HepG2 (cell line): Measurements from ENCODE around the gene RPGRIP1. TPM values are rescaled to one million over a fixed set of nuclear protein-coding genes. Genes with fewer than 3 reads are reported as not detected.

Experiments used
- ADNP ChIP-seq: sonication (generic); formaldehyde crosslinking; IDR thresholded peaks from 2 replicates; pipeline ENCODE4 v1.4.0; 2020; ENCODE audit warnings: missing genetic modification reagents
- ATF1 ChIP-seq: IDR thresholded peaks from 2 replicates; pipeline ENCODE4 v1.6.1; 2016; ENCODE audit warnings: mild to moderate bottlenecking, control low read depth
- ATF4 ChIP-seq, 2 experiments: fragments of 450-650 bp in 1 of 2; sonication (generic) in 1 of 2; formaldehyde crosslinking; IDR thresholded peaks; 2 replicates each; pipeline versions ENCODE4 v1.5.0 to v1.8.0; 2020 to 2022; ENCODE audit warnings: mild to moderate bottlenecking in 1 of 2, missing genetic modification reagents in 1 of 2
- ATM ChIP-seq: fragments of 450-650 bp; IDR thresholded peaks from 2 replicates; pipeline ENCODE4 v1.7.1; 2017; ENCODE audit warnings: mild to moderate bottlenecking, borderline replicate concordance
- BCL3 ChIP-seq: sonication (generic); formaldehyde crosslinking; IDR thresholded peaks from 2 replicates; pipeline ENCODE4 v1.5.1; 2020; ENCODE audit warnings: mild to moderate bottlenecking, missing genetic modification reagents, moderate library complexity
- EEA1 ChIP-seq: sonication (generic); formaldehyde crosslinking; IDR thresholded peaks from 2 replicates; pipeline ENCODE4 v1.5.1; 2020; ENCODE audit warnings: mild to moderate bottlenecking, missing genetic modification reagents, borderline replicate concordance
- HOXD1 ChIP-seq: sonication (generic); formaldehyde crosslinking; IDR thresholded peaks from 2 replicates; pipeline ENCODE4 v1.5.0; 2020; ENCODE audit warnings: missing genetic modification reagents
- RBM22 ChIP-seq: fragments of 200-400 bp; formaldehyde crosslinking; optimal IDR thresholded peaks from 2 replicates; pipeline ENCODE3; 2017; ENCODE audit warnings: mild to moderate bottlenecking, low read length, moderate library complexity
- SAFB2 ChIP-seq: sonication (generic); formaldehyde crosslinking; IDR thresholded peaks from 2 replicates; pipeline ENCODE4 v1.5.1; 2020; ENCODE audit warnings: missing genetic modification reagents, low read depth, mild to moderate bottlenecking, borderline replicate concordance
- TBX2 ChIP-seq: sonication (generic); formaldehyde crosslinking; IDR thresholded peaks from 2 replicates; pipeline ENCODE4 v1.5.0; 2020; ENCODE audit warnings: missing genetic modification reagents, mild to moderate bottlenecking, borderline replicate concordance
- ZBTB38 ChIP-seq: sonication (generic); formaldehyde crosslinking; IDR thresholded peaks from 2 replicates; pipeline ENCODE4 v1.5.1; 2020; ENCODE audit warnings: mild to moderate bottlenecking, missing genetic modification reagents
- ZBTB7B ChIP-seq: sonication (generic); formaldehyde crosslinking; IDR thresholded peaks from 2 replicates; pipeline ENCODE4 v1.4.0; 2020; ENCODE audit warnings: missing genetic modification reagents
- ZFP91 ChIP-seq: sonication (generic); formaldehyde crosslinking; IDR thresholded peaks from 2 replicates; pipeline ENCODE4 v1.9.0; 2022; ENCODE audit warnings: missing genetic modification reagents, mild to moderate bottlenecking, borderline replicate concordance
- ZHX2 ChIP-seq, 2 experiments: sonication (generic) in 1 of 2; formaldehyde crosslinking in 1 of 2; IDR thresholded peaks; 2 replicates each; pipeline versions ENCODE4 v1.6.1 to v1.9.0; 2014 to 2022; ENCODE audit warnings: antibody characterized with exemption in 1 of 2, borderline replicate concordance in 1 of 2, inconsistent platforms in 1 of 2, low read depth in 1 of 2, missing genetic modification reagents in 1 of 2
- ZNF281 ChIP-seq: sonication (generic); formaldehyde crosslinking; IDR thresholded peaks from 2 replicates; pipeline ENCODE4 v1.4.0; 2020; ENCODE audit warnings: missing genetic modification reagents, borderline replicate concordance
- ZNF580 ChIP-seq: IDR thresholded peaks from 2 replicates; pipeline ENCODE4 v1.6.1; 2016; ENCODE audit warnings: low read depth, borderline replicate concordance
- polyA plus RNA-seq, 8 experiments: library from polyadenylated mRNA; depleted of rRNA in 3 of 8; stranded (reverse) in 7 of 8; unstranded in 1 of 8; fragments of >200 nt; fragmentation: Illumina TruSeq in 4 of 8; extraction: Trizol in 4 of 8; gene quantifications; 2 replicates each; pipeline versions ENCODE4 v1.2.1 to v1.2.3, GENCODE V29; 2011 to 2016; ENCODE audit warnings: low read depth in 4 of 8, missing spikeins in 1 of 8, mixed read lengths in 1 of 8; ENCODE audit not compliant: insufficient read depth in 1 of 8
- total RNA-seq, 5 experiments: library from RNA; depleted of rRNA; stranded (reverse); fragments of >200 nt; fragmentation: Illumina TruSeq; extraction: Trizol; gene quantifications; 2 replicates each; pipeline ENCODE4 v1.2.3, GENCODE V29; 2016; ENCODE audit warnings: low read depth in 1 of 5

RPGRIP1 gene
- total and polyA plus RNA-seq, 2 of the 13 experiments (the other 11 are each of a cell fraction or from before 2014, with no cell fraction given) = 0.13 to 1.1 TPM

GRCh38 chr14:21300892-21301291 is 21.0 kb downstream of the RPGRIP1 start (continued):
- TF ChIP-seq ZNF281 (CRISPR knock-in tag) = 0 out of 2 replicates have a peak, but pooled peaks have one; percentile 17
- TF ChIP-seq EEA1 (CRISPR knock-in tag) = 0 out of 2 replicates have a peak, but pooled peaks have one; percentile 59
- TF ChIP-seq ZNF580 (CRISPR knock-in tag) = 0 out of 2 replicates have a peak, but pooled peaks have one; percentile 29
- TF ChIP-seq ATM = no peak
- no peak for TF ChIP-seq RBM22
- peak; percentile 86 for TF ChIP-seq ZBTB7B
- peak; percentile 45; the same call in 1 of the 2 replicates for TF ChIP-seq ZBTB38 (CRISPR knock-in tag)
- peak; percentile 47; the same call in 1 of the 2 replicates for TF ChIP-seq SAFB2 (CRISPR knock-in tag)
- TF ChIP-seq ATF1 (CRISPR knock-in tag) = no peak
- peak; percentile 68; the same call in 1 of the 2 replicates for TF ChIP-seq ZFP91 (CRISPR knock-in tag)
- TF ChIP-seq ADNP (CRISPR knock-in tag) = no peak
- no peak for TF ChIP-seq HOXD1 (CRISPR knock-in tag)
- TF ChIP-seq BCL3 (CRISPR knock-in tag) = no peak
- peak; percentile 37; the same call in 1 of the 2 replicates for TF ChIP-seq TBX2 (CRISPR knock-in tag)
- no peak for TF ChIP-seq ATF4 (CRISPR knock-in tag; IDR thresholded peaks at IDR 0.05)
- no peak for TF ChIP-seq ZHX2 (IDR thresholded peaks at IDR 0.05; ENCODE audit: low read depth)
- TF ChIP-seq ZHX2 (CRISPR knock-in tag; IDR thresholded peaks at IDR 0.05; ENCODE audit: borderline replicate concordance) = no peak
